ENCODE results near the gene KRTAP4-5.
"Not testable (repeated sequence)": the region's sequence is repeated elsewhere in the genome, so short reads cannot be mapped to it uniquely, and the experiment has no call there.

- TF ChIP-seq, protein P1, sequence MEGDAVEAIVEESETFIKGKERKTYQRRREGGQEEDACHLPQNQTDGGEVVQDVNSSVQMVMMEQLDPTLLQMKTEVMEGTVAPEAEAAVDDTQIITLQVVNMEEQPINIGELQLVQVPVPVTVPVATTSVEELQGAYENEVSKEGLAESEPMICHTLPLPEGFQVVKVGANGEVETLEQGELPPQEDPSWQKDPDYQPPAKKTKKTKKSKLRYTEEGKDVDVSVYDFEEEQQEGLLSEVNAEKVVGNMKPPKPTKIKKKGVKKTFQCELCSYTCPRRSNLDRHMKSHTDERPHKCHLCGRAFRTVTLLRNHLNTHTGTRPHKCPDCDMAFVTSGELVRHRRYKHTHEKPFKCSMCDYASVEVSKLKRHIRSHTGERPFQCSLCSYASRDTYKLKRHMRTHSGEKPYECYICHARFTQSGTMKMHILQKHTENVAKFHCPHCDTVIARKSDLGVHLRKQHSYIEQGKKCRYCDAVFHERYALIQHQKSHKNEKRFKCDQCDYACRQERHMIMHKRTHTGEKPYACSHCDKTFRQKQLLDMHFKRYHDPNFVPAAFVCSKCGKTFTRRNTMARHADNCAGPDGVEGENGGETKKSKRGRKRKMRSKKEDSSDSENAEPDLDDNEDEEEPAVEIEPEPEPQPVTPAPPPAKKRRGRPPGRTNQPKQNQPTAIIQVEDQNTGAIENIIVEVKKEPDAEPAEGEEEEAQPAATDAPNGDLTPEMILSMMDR (conservative IDR thresholded peaks at IDR 0.05; ENCODE audit: low read length) = not testable (repeated sequence)
- not testable (repeated sequence) for TF ChIP-seq EZH2phosphoT487 (IDR thresholded peaks at IDR 0.05; ENCODE audit: borderline replicate concordance, low read depth, low read length)
Measured at GRCh38 chr17:41117846-41118386, 31.7 kb downstream of the KRTAP4-5 start, which contains the start of gene KRTAP4-11.

Data from OCI-LY7 (cell line).